Kidney capillary endothelial cell (primary cell): Measurements from ENCODE around the gene CAV1.
"Not testable (repeated sequence)": the region's sequence is repeated elsewhere in the genome, so short reads cannot be mapped to it uniquely, and the experiment has no call there.

Experiments used
- DNase-seq: peaks from one replicate; pipeline ENCODE4 v3.0.0-alpha.2; 2018; ENCODE audit warnings: low spot score

Gene CAV1, protein sequence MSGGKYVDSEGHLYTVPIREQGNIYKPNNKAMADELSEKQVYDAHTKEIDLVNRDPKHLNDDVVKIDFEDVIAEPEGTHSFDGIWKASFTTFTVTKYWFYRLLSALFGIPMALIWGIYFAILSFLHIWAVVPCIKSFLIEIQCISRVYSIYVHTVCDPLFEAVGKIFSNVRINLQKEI

DNA sequence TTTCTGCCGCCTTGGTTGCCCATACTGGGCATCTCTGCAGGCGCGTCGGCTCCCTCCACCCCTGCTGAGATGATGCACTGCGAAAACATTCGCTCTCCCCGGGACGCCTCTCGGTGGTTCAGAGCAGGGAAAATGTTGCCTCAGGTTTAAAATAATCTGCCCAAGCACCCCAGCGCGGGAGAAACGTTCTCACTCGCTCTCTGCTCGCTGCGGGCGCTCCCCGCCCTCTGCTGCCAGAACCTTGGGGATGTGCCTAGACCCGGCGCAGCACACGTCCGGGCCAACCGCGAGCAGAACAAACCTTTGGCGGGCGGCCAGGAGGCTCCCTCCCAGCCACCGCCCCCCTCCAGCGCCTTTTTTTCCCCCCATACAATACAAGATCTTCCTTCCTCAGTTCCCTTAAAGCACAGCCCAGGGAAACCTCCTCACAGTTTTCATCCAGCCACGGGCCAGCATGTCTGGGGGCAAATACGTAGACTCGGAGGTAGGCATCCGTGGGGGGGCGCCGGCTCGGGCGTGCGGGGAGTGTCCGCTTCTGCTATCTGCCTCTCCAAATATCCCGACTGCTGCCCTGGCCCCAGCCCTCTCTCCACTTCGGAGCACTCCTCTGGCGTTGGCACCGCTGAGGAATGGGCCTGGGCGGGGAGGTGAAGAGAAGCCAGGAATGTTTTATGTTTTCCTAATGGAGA lies at the start of gene CAV1:
CAV1 (plus strand) TSS at position 428 of the 689 bp plus-strand sequence; CDS start at position 455, 27 bp downstream.
- DNase-seq = peak; percentile 87

DNA sequence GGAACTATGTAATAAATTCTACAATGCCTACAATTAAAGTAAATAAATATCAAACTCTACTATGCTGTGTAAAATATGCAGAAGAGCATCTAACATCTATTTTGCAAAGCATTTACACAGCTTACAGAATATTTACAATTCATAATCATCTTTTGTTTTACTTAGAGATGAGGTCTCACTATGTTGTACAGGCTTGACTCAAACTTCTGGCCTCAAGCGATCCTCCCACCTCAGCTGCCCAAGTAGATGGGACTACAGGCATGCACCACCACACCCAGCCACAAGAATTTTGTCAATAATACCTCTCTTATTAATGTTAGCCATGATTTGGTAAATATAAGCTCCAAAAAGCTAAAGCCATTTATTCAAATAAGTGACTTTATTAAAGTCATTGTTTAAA lies 47.2 kb upstream of the CAV1 start:
- no peak for DNase-seq

DNA sequence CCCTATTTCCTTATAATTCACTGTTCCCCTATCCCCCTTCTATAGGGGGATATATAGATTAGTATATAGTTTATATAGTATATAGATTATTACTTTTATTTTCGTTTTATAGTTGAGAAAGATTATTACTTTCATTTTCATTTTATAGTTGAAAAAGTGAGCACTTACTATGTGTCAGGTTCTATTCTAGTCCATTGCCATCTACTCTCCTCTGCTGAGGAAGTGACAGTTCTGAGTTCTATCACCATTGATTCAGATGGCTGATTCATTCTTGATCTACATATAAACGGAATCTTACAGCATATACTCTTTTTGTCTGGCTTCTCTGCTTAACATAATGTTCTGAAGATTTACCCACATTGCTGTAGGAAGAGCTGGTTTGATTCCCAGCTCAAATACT lies 46.0 kb upstream of the CAV1 start:
- DNase-seq = no peak

DNA sequence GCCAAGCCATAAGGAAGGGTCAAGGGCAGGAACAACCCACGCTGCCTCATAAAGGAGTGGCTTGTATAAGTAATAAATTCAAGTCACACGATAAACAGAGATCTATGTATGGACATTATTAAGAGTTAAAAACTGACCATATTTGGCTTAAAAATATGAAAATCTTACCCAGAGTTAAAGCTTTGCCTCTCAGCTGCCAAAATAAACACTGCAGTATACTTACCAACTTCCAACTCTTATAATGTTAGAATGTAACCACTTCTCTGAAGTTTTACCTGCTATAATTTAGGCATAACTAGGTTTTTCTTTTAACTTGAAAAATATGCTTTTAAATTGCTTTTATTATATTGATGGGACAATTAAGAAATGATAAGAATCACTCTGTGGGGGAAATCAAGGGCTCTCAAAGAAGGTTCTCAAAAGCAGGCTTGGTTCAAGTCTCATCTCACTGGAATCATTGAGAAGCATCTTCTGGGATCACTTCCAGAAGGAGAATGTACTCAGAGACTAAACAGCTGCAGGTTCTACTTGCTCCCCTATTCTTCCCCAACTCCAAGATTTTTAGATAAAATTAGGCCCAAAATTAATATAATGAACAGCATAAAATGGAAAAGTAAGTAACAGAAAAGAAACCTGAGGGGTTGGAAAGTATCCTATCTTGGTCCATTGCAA lies 41.4 kb upstream of the CAV1 start:
- no peak for DNase-seq

DNA sequence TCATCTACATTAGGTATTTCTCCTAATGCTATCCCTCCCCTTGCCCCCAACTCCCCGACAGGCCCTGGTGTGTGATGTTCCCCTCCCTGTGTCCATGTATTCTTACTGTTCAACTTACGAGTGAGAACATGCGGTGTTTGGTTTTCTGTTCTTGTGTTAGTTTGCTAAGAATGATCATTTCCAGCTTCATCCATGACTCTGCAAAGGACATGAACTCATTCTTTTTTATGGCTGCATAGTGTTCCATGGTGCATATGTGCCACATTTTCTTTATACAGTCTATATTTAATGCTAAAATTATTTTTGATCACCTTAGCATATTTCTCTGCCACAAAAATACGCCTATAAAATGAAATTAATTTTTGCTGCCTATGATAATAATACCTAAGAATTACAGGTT lies 40.4 kb upstream of the CAV1 start:
- not testable (repeated sequence) for DNase-seq

DNA sequence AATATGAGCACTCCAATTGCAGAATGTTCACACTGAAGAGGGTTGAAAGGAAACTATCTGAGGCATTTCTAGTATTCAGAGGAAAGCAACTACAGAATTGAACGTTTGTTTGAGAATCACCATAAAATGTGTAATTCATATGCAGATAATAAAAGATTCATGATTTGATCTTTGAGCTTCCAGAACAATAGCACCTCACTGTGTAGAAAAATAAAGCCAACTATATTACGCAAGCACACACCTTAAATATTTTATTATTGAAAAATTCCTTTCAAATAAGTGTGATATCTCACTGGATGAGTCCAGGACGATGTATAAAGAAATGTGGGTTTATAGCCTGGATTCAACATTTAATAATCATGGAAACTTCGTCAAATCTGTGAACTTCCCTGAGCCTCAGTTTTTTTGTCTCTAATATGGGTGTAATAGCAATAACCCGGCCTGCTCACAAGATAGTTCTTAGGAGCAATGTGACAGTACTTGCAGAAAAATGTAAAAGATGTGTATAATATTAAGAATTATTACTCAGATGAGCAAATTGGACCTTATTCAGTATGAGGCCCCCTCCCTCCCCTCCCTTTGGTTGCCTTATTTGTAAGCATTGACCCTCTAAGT lies 36.8 kb upstream of the CAV1 start:
- no peak for DNase-seq

DNA sequence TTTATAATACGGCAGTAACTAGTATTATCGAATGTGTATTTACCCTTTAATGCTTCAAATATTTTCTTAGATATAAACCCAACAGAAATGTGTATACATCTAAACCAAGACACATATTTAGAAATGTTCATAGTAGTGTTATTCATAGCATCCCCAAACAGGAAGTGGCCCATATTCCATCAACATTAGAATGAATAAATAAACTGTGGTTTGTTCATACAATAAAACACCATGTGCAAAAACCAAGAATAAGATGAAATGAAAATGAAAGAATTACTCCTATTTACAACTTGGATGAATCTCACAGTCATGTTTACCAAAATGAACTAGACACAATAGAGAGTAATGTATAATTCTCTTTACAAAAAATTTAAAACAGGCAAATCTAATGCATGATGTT lies 34.5 kb upstream of the CAV1 start:
- no peak for DNase-seq

DNA sequence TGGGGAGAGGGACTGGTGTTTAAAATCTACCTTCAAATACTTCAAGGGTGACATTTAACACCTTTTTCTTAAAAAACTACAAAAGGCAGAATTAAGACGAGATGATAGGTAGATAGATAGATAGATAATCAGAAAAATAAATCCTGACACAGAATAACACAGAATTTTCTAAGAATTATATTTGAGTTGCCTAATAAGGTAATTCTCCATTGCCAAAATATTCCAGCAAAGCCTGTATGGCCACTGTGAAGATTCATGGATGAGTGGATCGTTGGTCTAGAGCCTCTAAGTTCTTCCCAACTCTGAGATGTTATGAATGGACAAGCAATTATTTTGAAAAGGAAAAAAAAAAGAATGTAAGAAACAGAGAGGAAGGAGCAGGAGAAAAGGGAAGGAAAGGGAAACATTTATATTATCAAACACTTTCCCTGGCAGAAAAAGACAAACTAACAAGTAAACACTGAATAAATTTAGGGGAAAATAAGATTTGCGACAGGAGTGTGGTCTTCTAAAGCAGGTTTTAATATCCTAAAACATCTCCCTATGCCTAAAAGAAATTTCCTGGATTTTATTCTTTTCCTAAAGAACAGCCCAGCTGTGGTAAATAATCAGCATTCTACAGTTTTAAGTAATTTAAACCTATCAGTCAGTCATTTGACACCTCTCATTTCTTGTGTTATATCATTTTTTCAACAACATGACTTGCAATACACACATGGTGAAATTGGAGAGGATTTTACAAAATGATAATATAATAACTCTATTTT lies 32.8 kb upstream of the CAV1 start:
- no peak for DNase-seq

DNA sequence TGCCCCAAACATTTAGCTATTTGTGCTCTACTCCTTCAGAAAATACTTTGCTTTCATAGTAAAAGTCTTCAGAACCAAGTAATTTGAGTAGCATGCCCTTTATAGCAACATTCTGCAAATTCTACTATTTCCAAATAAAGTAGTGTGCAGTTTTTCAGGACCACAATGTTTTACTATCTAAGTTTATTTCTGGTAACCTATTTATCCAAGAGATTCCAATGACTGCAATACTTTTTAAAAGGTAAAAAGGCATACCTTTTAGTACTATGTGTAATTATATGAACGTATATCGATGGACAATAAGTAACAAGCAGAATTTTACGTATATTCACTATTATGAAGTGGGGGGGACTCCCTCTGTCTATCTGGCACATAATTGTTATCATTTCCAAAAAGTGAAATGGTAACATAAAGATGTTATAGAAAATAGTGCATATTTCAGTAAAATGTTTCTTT lies 32.2 kb upstream of the CAV1 start:
- DNase-seq = no peak

DNA sequence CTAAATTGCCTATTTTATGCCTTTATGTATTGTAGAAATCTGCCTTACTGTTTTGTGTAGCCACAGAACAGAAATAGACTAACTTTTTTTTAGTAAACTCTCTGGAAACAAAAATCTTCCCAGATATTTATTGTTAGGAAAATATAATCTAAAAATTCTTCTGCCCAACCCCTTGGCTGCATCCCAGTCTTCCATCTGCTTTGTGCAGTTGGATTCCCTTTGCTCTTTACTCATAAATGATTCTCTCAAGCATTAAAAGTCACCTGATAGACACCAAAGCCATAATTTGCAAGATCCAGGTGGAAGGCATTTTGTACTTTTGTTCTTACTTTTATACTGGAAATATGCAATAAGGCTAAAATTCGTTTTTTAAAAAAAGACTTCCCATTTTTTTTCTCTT lies 31.4 kb upstream of the CAV1 start:
- no peak for DNase-seq

DNA sequence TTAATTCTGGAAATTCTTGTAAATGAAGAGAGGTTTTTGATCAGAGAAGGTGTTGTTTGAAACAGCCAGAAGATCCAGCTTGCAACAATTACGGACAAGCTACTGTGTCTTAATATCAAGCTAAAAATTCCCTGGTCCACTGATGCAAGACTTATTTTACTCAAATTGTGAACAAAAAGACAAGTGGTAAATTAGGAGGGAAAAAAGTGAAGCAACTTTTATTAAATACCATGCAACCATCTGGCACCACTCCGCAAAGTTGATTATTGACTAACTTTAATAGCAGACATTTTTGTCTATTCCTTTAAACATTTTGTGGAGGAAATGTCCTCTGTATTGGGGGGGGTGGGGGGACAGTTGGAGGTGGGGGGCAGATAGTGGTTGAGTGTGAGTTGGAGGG lies 30.4 kb upstream of the CAV1 start:
- DNase-seq = no peak

DNA sequence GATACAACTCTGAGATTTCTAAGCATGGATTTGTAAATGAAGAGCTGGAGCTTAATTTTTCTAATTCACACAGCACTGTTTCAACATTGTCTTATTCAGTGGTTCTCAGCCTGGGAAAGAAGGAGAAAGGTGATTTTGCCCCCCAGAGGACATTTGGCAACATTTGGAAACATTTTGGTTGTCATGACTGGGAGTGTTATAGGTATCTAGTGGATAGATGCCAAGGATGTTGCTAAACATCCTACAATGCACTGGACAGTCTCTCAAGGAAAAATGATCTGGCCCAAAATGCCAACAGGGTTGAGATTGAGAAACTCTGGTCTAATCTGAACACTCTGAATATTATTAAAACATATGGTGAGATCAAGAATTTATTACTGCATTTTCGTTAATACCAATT lies 29.1 kb upstream of the CAV1 start:
- no peak for DNase-seq

DNA sequence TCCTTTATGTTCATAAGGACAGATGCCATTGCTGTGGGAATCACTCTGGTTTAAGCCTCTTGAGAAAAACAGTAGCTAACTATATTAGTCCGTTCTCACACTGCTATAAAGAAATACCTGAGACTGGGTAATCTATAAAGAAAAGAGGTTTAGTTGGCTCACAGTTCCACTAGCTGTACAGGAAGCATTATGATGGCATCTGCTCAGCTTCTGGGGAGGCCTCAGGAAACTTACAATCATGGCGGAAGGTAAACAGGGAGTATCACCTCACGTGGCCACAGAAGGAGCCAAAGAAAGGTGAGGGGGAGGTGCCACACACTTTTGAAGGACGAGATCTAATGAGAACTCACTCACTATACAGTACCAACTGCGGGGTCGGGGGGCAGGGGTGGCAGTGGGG lies 28.2 kb upstream of the CAV1 start:
- DNase-seq = no peak

DNA sequence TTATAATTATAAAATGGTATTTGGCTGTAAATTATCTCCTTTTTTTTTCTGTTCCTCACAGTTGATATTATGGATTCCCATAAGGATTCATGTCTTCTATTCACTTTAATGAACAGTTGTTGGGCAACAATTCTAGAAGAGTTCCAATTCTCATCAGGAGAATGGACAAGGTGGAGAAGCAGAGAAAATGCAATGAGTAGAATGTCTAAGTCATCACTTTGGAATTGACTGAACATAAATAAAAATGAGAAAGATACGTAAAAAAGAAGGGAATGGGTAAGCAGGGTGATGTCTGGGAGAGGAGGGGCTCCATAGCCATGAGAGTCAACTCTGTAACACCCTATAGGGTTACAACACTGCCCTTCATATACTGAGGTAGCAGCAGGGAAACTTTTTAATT lies 27.1 kb upstream of the CAV1 start:
- DNase-seq = no peak

DNA sequence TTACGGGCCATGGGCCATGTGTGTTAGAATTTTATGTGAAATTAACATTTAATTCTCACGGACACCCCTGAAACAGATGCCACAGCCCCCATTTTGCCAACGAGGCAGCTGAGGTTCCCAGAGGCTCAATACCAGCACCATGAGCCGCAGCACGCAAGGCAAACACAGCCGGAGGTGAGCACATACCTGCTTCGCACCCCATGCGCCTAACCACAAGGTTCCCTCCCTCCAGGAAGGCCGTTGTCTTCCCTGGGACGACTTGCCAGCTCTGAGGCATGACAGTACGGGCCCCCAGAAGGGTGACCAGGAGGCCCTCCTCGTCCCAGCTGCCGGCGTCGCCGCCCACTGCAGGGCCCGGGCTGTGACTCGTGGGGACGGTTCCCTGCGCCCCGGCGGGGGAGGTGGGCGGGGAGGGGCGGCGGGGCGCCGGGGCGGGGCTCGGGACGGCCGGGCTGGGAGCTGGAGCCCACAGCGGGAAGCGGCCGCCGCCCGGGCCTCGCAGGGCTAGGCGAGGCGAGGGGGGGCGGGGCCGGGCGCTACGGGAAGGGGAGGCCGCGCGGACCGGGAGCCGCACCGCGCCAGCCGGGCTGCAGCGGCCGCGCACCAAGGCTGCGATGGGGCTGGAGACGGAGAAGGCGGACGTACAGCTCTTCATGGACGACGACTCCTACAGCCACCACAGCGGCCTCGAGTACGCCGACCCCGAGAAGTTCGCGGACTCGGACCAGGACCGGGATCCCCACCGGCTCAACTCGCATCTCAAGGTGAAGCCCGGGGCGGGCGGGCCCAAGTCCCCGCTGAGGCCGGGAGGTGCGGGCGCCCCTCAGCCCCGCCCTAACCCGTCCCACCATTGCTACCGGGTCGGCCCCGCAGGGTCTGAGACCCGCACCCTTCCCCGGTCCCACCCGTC lies 25.4 kb upstream of the CAV1 start, which contains the start of gene CAV2:
CAV2 (plus strand) TSS at position 571 of the 910 bp plus-strand sequence; CDS start at position 615, 44 bp downstream.
- peak; percentile 55 for DNase-seq

DNA sequence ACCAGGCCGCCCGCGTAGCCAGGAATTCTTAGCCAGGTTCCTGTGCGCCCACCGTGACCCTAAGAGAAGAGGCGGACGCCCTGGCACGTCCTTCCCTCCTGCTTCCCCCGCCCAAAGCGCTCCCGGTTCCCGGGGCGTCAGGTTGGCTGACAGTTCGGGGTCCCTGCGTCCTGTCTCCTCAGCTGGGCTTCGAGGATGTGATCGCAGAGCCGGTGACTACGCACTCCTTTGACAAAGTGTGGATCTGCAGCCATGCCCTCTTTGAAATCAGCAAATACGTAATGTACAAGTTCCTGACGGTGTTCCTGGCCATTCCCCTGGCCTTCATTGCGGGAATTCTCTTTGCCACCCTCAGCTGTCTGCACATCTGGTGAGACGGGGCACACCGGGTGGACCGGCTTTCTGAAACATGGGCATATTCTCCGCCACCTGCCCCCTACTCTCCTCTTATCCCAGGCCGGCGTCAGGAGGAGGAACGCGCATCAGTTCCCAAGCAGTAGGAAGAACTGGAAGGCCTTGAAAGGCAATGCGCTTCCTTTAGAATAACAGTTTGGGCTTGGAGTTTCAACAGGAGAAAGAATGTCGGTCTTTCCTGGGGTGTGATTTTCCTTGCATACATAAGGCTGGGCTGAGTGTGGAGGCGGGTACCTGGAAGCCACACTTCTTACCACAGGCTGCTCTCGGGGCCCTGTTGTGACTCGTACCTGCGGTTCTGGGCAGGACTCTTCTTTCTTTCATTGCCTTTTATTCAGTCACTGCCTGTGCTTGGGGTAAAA lies 24.6 kb upstream of the CAV1 start:
- DNase-seq = peak; percentile 55

DNA sequence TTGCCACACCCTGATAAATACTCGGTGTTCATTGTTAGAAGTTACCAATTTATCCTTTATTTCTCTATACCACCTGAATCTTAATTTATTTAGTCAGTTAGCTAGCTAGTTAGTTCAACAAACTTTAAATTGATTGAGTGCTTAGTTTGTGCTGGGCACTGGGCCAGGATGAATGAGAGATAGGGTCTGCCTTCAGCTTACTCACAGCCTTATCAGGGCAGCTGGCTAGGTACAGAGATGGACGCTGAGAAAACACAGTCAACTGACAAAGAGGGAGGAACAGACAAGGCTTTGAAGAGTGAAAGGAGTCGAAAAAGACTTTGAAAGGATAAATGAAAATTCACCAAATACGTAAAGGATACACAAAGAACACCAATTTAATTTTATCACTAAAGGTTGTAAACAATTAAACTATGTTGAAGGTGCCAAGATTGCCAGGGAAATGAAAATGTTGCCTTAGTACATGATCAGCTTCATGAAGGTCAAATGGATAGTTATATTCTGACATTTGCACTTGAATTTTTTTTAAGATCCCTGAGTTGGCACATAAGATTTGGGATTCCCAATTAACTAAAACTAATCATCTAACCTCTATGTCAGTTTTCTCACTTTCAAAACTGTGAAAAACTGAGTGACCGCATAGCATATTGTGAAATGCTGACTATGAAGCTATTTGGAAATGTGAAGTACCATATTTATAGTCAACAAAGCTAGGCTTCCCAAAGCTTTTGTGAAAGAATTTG lies 23.2 kb upstream of the CAV1 start:
- no peak for DNase-seq

DNA sequence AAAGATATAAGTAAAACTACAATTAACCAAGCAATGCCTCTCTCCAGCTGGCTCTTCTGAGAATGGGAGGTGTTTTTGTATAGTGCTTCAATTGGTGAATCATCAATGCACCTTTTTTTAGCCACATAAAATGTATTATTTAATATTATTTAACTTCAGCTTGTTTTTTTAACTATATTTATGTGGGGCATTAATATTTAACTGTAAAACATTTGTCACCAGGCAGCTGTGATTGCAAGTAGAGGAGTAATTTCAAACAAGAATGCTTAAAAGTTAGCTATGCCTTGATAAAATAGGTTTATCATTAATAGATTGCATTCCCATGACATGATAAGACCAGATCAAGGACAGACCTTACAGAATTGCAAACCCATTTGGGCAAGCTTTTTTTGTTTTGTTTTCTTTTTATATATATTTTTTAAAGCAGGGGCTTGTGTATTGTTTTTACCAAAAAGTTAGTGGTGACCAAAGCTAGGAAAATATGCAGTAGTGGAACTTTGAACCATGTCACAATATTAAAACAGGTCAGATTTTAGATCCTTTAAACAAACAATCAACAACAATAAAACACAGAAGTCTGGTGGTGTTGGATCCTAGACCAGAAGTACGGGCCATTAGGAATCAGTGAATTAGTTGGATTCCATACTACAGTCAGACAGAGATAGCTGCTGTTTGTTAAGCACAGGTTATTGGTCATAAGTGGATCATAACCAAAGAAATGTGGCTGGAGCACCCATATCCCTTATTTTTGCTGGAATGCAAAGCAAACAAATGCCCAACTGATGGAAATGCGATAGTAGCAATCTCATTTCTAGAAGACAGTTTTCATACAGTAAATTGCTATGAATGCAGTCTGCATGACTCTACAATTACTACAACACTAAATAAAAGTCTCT lies 22.4 kb upstream of the CAV1 start:
- no peak for DNase-seq
